Activated CD8-positive, alpha-beta T cell treated with anti-CD3 and anti-CD28 coated beads for 36 hours (primary cell): Measurements from ENCODE around the gene MTF2. TPM values are rescaled to one million over a fixed set of nuclear protein-coding genes. Genes with fewer than 3 reads are reported as not detected.
A peak's percentile ranks its signal among the peaks of the same experiment; 100 is the strongest.

Experiments
- ATAC-seq: fragments of 200-7000 bp; cut with Tn5 transposase; one replicate; pipeline ENCODE4 v1.10.0; 2021; ENCODE audit warnings: mild to moderate bottlenecking, moderate library complexity
- CTCF ChIA-PET: fragments of 350-600 bp; sonication (Branson Sonifier 250); formaldehyde crosslinking; loops from one replicate; lab custom pipeline; 2021; ENCODE audit warnings: antibody characterized with exemption; lab: Charles Lee
- POLR2A ChIA-PET: fragments of 350-600 bp; sonication (Branson Sonifier 250); formaldehyde crosslinking; loops from one replicate; lab custom pipeline; 2021; ENCODE audit warnings: antibody characterized with exemption; lab: Charles Lee
- DNase-seq: peaks from one replicate; pipeline ENCODE4 v3.0.0-alpha.2; 2020
- H3K27ac Mint-ChIP-seq: one replicate; pipeline ENCODE4 v1.8.0; 2021; ENCODE audit warnings: mild to moderate bottlenecking, mixed read lengths
- H3K27me3 Mint-ChIP-seq: one replicate; pipeline ENCODE4 v1.8.0; 2021; ENCODE audit warnings: mixed read lengths
- H3K36me3 Mint-ChIP-seq: one replicate; pipeline ENCODE4 v1.8.0; 2021; ENCODE audit warnings: low read depth, mixed read lengths
- H3K4me1 Mint-ChIP-seq: one replicate; pipeline ENCODE4 v1.8.0; 2021; ENCODE audit warnings: low read depth, mixed read lengths
- H3K4me3 Mint-ChIP-seq: one replicate; pipeline ENCODE4 v1.8.0; 2021; ENCODE audit warnings: mild to moderate bottlenecking, moderate library complexity, mixed read lengths
- H3K9me3 Mint-ChIP-seq: one replicate; pipeline ENCODE4 v1.8.0; 2021; ENCODE audit warnings: mixed read lengths
- CTCF ChIP-seq: fragments of 200-600 bp; IDR thresholded peaks from one replicate; pipeline ENCODE4 v1.8.0; 2022; ENCODE audit warnings: antibody characterized with exemption, mild to moderate bottlenecking
- intact Hi-C: fragments of 100-400 bp; cut with micrococcal nuclease; formaldehyde crosslinking; loops from one replicate; pipeline ENCODE4 v1.10.0; 2022
- total RNA-seq, 2 experiments: library from RNA; stranded (reverse); gene quantifications; one replicate each; pipeline ENCODE4 v1.2.3, GENCODE V29; 2021

The MTF2 gene
- total RNA-seq, 2 experiments from 2014 or later = 65.0 to 70.9 TPM

- H3K9me3 Mint-ChIP-seq = peaks cover 2% of the 10 kb centered on the region
- no peaks in the 10 kb centered on the region for H3K27me3 Mint-ChIP-seq
- H3K27ac Mint-ChIP-seq = peak overlapping the region; percentile 97
- ChIA-PET CTCF (interaction anchor here (0.5 to 3.2 kb wide), 18 partner anchors 9 to 225 kb away, joined by 3 to 14 read pairs (median 4); no protein-coding TSS in a partner anchor), POLR2A (interaction anchor here (0.6 to 2.0 kb wide), 17 partner anchors 9 to 528 kb away, joined by 3 to 11 read pairs (median 4); partner anchors contain the start of gene DIPK1A)
- peaks cover 36% of the 10 kb centered on the region for H3K4me1 Mint-ChIP-seq
- no peak for TF ChIP-seq CTCF
- peak overlapping the region; percentile 99 for H3K4me3 Mint-ChIP-seq
- intact Hi-C loops = loop anchor here (2.0 kb wide), 1 partner anchor 101 kb away; the partner anchor contains the start of genes CCDC18 and TMED5
- DNase-seq = peak; percentile 61
- ATAC-seq = no peak
- peaks cover 25% of the 10 kb centered on the region for H3K36me3 Mint-ChIP-seq
Observed at GRCh38 chr1:93079685-93080141, 630 bp downstream of the MTF2 start.

GRCh38 chr1:93080179-93080823 is 1.2 kb downstream of the MTF2 start:
- peak; percentile 83 for TF ChIP-seq CTCF
- POLR2A ChIA-PET = interaction anchor here (0.6 to 2.0 kb wide), 4 partner anchors 10 to 248 kb away, joined by 3 to 6 read pairs (median 4); partner anchors contain the start of gene DIPK1A
- Mint-ChIP-seq H3K9me3 (peaks cover 2% of the 10 kb centered on the region), H3K4me3 (peak overlapping the region; percentile 99), H3K36me3 (peaks cover 26% of the 10 kb centered on the region), H3K27ac (peak overlapping the region; percentile 97), H3K27me3 (no peaks in the 10 kb centered on the region), H3K4me1 (peaks cover 36% of the 10 kb centered on the region)
- intact Hi-C loops = loop anchor here (2.0 kb wide), 1 partner anchor 100 kb away; the partner anchor contains the start of genes CCDC18 and TMED5
- peak; percentile 17 for DNase-seq
- ATAC-seq = peak; percentile 60
- CTCF ChIA-PET = interaction anchor here (0.5 to 3.2 kb wide), 22 partner anchors 9 to 224 kb away, joined by 3 to 14 read pairs (median 4); no protein-coding TSS in a partner anchor

- DNase-seq = no peak
- H3K4me3 Mint-ChIP-seq = peak overlapping the region; percentile 99
- peaks cover 43% of the 10 kb centered on the region for H3K4me1 Mint-ChIP-seq
- intact Hi-C loops = loop anchor here (2.0 kb wide), 1 partner anchor 99 kb away; the partner anchor contains the start of genes CCDC18 and TMED5
- H3K36me3 Mint-ChIP-seq = peaks cover 37% of the 10 kb centered on the region
- CTCF ChIA-PET = no interaction called here
- no peak for TF ChIP-seq CTCF
- no peak for ATAC-seq
- H3K9me3 Mint-ChIP-seq = peaks cover 2% of the 10 kb centered on the region
- POLR2A ChIA-PET = interaction anchor here (0.7 kb wide), 1 partner anchor 88 kb away, joined by 3 read pairs; no protein-coding TSS in a partner anchor
- no peaks in the 10 kb centered on the region for H3K27me3 Mint-ChIP-seq
- H3K27ac Mint-ChIP-seq = no peak overlapping the region
Observed at GRCh38 chr1:93081716-93082115, 2.6 kb downstream of the MTF2 start.

- POLR2A ChIA-PET = no interaction called here
- ATAC-seq = no peak
Observed at GRCh38 chr1:93082313-93082712, 3.2 kb downstream of the MTF2 start.

More at GRCh38 chr1:93082313-93082712, 3.2 kb downstream of the MTF2 start:
- no peak for DNase-seq
- Mint-ChIP-seq H3K27me3 (no peaks in the 10 kb centered on the region), H3K9me3 (peaks cover 2% of the 10 kb centered on the region), H3K4me1 (peaks cover 47% of the 10 kb centered on the region), H3K4me3 (no peak overlapping the region), H3K27ac (no peak overlapping the region), H3K36me3 (peaks cover 39% of the 10 kb centered on the region)
- intact Hi-C loops = no loop called here
- TF ChIP-seq CTCF = no peak
- CTCF ChIA-PET = no interaction called here
